Measurements from ENCODE around the gene ASH1L.

DNA sequence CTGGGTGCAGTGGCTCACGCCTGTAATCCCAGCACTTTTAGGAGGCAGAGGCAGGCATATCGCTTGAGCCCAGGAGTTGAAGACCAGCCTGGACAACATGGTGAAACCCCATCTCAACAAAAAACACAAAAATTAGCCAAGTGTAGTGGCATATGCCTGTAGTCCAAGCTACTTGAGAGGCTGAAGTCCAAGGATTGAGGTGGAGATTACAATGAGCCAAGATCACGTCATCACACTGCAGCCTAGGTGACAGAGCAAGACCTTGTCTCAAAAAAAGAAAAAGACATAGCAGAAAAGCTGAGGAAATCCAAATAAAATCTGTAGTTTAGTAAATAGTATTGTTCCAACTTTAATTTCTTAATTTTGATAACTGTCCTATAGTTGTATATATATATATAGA, 11.5 kb upstream of the ASH1L start:
- TF ChIP-seq, protein P1, sequence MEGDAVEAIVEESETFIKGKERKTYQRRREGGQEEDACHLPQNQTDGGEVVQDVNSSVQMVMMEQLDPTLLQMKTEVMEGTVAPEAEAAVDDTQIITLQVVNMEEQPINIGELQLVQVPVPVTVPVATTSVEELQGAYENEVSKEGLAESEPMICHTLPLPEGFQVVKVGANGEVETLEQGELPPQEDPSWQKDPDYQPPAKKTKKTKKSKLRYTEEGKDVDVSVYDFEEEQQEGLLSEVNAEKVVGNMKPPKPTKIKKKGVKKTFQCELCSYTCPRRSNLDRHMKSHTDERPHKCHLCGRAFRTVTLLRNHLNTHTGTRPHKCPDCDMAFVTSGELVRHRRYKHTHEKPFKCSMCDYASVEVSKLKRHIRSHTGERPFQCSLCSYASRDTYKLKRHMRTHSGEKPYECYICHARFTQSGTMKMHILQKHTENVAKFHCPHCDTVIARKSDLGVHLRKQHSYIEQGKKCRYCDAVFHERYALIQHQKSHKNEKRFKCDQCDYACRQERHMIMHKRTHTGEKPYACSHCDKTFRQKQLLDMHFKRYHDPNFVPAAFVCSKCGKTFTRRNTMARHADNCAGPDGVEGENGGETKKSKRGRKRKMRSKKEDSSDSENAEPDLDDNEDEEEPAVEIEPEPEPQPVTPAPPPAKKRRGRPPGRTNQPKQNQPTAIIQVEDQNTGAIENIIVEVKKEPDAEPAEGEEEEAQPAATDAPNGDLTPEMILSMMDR (IDR thresholded peaks at IDR 0.05; ENCODE audit: extremely low read depth in 1 of 2, insufficient read depth in 1 of 2, low read depth in 1 of 2, low read length in 2 of 2): no peak
- TF ChIP-seq POLR2A (IDR thresholded peaks at IDR 0.05; ENCODE audit: low read depth, low read length) (no peak), EZH2 (IDR thresholded peaks at IDR 0.05; ENCODE audit: borderline replicate concordance, low read depth, low read length, severe bottlenecking) (no peak), POLR2AphosphoS5 (IDR thresholded peaks at IDR 0.05; ENCODE audit: insufficient read depth, low read depth, low read length) (no peak), FOS (IDR thresholded peaks at IDR 0.05; ENCODE audit: borderline replicate concordance, insufficient read depth, low read length) (no peak)

All from endothelial cell of umbilical vein (primary cell).